HUES48 (cell line): ENCODE measurements around the gene MUC5AC.
"Not testable (repeated sequence)": the region's sequence is repeated elsewhere in the genome, so short reads cannot be mapped to it uniquely, and the experiment has no call there.

Experiments
- H3K27ac ChIP-seq: one replicate; pipeline ENCODE4 v1.7.0; 2013; ENCODE audit warnings: low read depth, low read length, inconsistent platforms
- H3K27me3 ChIP-seq: 2 replicates; pipeline ENCODE4 v1.6.1; 2013; ENCODE audit warnings: mild to moderate bottlenecking, low read length; ENCODE audit not compliant: control insufficient read depth, insufficient read depth
- H3K36me3 ChIP-seq: 2 replicates; pipeline ENCODE4 v1.6.1; 2013; ENCODE audit warnings: low read length; ENCODE audit not compliant: control insufficient read depth, insufficient read depth
- H3K4me1 ChIP-seq: 2 replicates; pipeline ENCODE4 v1.6.1; 2013; ENCODE audit warnings: mild to moderate bottlenecking, low read length; ENCODE audit not compliant: control insufficient read depth, insufficient read depth
- H3K4me3 ChIP-seq: 2 replicates; pipeline ENCODE4 v1.5.1; 2013; ENCODE audit warnings: mild to moderate bottlenecking, low read depth, low read length
- H3K9ac ChIP-seq: 2 replicates; pipeline ENCODE4 v1.6.1; 2013; ENCODE audit warnings: mild to moderate bottlenecking, low read depth, low read length, moderate library complexity
- H3K9me3 ChIP-seq: 2 replicates; pipeline ENCODE4 v1.6.1; 2013; ENCODE audit warnings: low read length; ENCODE audit not compliant: control insufficient read depth, insufficient read depth

Gene MUC5AC

DNA sequence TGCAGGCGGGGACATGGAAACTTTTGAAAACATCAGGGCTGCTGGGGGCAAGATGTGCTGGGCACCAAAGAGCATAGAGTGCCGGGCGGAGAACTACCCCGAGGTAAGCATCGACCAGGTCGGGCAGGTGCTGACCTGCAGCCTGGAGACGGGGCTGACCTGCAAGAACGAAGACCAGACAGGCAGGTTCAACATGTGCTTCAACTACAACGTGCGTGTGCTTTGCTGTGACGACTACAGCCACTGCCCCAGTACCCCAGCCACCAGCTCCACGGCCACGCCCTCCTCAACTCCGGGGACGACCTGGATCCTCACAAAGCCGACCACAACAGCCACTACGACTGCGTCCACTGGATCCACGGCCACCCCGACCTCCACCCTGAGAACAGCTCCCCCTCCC is 84.5 kb downstream of the MUC5AC start:
- H3K27ac ChIP-seq, result no peak overlapping the region
- no peak overlapping the region for H3K9ac ChIP-seq
- no peak overlapping the region for H3K4me3 ChIP-seq
- H3K4me1 ChIP-seq, result no peaks in the 10 kb centered on the region
- H3K9me3 ChIP-seq, result peaks cover 4% of the 10 kb centered on the region; the same call in 1 of the 2 replicates
- H3K27me3 ChIP-seq, result no peaks in the 10 kb centered on the region
- no peaks in the 10 kb centered on the region for H3K36me3 ChIP-seq

DNA sequence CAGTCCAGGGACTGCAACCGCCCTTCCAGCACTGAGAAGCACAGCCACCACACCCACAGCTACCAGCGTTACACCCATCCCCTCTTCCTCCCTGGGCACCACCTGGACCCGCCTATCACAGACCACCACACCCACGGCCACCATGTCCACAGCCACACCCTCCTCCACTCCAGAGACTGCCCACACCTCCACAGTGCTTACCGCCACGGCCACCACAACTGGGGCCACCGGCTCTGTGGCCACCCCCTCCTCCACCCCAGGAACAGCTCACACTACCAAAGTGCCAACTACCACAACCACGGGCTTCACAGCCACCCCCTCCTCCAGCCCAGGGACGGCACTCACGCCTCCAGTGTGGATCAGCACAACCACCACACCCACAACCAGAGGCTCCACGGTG is 85.0 kb downstream of the MUC5AC start:
- H3K27me3 ChIP-seq, H3K4me3 ChIP-seq, H3K9me3 ChIP-seq, H3K9ac ChIP-seq, H3K36me3 ChIP-seq, H3K4me1 ChIP-seq, H3K27ac ChIP-seq: not testable (repeated sequence)

- H3K4me1 ChIP-seq, H3K27me3 ChIP-seq, H3K9me3 ChIP-seq, H3K9ac ChIP-seq, H3K36me3 ChIP-seq, H3K27ac ChIP-seq, H3K4me3 ChIP-seq: not testable (repeated sequence)
These were observed 85.8 kb downstream of the MUC5AC start for GRCh38 chr11:1243521-1243920.

DNA sequence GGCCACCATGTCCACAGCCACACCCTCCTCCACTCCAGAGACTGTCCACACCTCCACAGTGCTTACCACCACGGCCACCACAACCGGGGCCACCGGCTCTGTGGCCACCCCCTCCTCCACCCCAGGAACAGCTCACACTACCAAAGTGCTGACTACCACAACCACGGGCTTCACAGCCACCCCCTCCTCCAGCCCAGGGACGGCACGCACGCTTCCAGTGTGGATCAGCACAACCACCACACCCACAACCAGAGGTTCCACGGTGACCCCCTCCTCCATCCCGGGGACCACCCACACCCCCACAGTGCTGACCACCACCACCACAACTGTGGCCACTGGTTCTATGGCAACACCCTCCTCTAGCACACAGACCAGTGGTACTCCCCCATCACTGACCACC is 86.8 kb downstream of the MUC5AC start:
- H3K36me3 ChIP-seq, H3K4me3 ChIP-seq, H3K9me3 ChIP-seq, H3K27ac ChIP-seq, H3K27me3 ChIP-seq, H3K9ac ChIP-seq, H3K4me1 ChIP-seq: not testable (repeated sequence)

DNA sequence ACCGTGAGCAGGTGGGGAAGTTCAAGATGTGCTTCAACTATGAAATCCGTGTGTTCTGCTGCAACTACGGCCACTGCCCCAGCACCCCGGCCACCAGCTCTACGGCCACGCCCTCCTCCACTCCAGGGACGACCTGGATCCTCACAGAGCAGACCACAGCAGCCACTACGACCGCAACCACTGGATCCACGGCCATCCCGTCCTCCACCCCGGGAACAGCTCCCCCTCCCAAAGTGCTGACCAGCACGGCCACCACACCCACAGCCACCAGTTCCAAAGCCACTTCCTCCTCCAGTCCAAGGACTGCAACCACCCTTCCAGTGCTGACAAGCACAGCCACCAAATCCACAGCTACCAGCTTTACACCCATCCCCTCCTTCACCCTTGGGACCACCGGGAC is 88.0 kb downstream of the MUC5AC start:
- not testable (repeated sequence) for H3K4me3 ChIP-seq, H3K36me3 ChIP-seq, H3K9me3 ChIP-seq

GRCh38 chr11:1246301-1246700 is 88.5 kb downstream of the MUC5AC start:
- H3K9me3 ChIP-seq, H3K27me3 ChIP-seq, H3K27ac ChIP-seq: not testable (repeated sequence)

More for the DNA sequence above, 88.0 kb downstream of the MUC5AC start:
- H3K4me1 ChIP-seq, H3K9ac ChIP-seq, H3K27ac ChIP-seq, H3K27me3 ChIP-seq: not testable (repeated sequence)

DNA sequence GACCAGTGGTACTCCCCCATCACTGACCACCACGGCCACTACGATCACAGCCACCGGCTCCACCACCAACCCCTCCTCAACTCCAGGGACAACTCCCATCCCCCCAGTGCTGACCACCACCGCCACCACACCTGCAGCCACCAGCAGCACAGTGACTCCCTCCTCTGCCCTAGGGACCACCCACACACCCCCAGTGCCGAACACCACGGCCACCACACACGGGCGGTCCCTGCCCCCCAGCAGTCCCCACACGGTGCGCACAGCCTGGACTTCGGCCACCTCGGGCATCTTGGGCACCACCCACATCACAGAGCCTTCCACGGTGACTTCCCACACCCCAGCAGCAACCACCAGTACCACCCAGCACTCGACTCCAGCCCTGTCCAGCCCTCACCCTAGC is 89.3 kb downstream of the MUC5AC start:
- not testable (repeated sequence) for H3K9ac ChIP-seq, H3K27me3 ChIP-seq, H3K27ac ChIP-seq, H3K36me3 ChIP-seq, H3K4me1 ChIP-seq, H3K4me3 ChIP-seq
- H3K9me3 ChIP-seq, result peaks cover 14% of the 10 kb centered on the region

More at GRCh38 chr11:1246301-1246700, 88.5 kb downstream of the MUC5AC start:
- not testable (repeated sequence) for H3K4me3 ChIP-seq, H3K9ac ChIP-seq, H3K36me3 ChIP-seq, H3K4me1 ChIP-seq

DNA sequence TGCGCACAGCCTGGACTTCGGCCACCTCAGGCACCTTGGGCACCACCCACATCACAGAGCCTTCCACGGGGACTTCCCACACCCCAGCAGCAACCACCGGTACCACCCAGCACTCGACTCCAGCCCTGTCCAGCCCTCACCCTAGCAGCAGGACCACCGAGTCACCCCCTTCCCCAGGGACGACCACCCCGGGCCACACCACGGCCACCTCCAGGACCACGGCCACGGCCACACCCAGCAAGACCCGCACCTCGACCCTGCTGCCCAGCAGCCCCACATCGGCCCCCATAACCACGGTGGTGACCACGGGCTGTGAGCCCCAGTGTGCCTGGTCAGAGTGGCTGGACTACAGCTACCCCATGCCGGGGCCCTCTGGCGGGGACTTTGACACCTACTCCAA is 91.2 kb downstream of the MUC5AC start:
- H3K4me3 ChIP-seq, H3K27ac ChIP-seq, H3K9ac ChIP-seq, H3K4me1 ChIP-seq, H3K36me3 ChIP-seq, H3K27me3 ChIP-seq: not testable (repeated sequence)
- H3K9me3 ChIP-seq, result peaks cover 19% of the 10 kb centered on the region

DNA sequence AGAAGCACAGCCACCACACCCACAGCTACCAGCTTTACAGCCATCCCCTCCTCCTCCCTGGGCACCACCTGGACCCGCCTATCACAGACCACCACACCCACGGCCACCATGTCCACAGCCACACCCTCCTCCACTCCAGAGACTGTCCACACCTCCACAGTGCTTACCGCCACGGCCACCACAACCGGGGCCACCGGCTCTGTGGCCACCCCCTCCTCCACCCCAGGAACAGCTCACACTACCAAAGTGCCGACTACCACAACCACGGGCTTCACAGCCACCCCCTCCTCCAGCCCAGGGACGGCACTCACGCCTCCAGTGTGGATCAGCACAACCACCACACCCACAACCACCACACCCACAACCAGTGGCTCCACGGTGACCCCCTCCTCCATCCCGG is 92.7 kb downstream of the MUC5AC start:
- H3K27ac ChIP-seq, H3K36me3 ChIP-seq, H3K27me3 ChIP-seq, H3K9ac ChIP-seq, H3K4me3 ChIP-seq, H3K4me1 ChIP-seq: not testable (repeated sequence)
- H3K9me3 ChIP-seq, result peaks cover 19% of the 10 kb centered on the region
